ENCODE results near the gene AP5S1.

Gene AP5S1

DNA sequence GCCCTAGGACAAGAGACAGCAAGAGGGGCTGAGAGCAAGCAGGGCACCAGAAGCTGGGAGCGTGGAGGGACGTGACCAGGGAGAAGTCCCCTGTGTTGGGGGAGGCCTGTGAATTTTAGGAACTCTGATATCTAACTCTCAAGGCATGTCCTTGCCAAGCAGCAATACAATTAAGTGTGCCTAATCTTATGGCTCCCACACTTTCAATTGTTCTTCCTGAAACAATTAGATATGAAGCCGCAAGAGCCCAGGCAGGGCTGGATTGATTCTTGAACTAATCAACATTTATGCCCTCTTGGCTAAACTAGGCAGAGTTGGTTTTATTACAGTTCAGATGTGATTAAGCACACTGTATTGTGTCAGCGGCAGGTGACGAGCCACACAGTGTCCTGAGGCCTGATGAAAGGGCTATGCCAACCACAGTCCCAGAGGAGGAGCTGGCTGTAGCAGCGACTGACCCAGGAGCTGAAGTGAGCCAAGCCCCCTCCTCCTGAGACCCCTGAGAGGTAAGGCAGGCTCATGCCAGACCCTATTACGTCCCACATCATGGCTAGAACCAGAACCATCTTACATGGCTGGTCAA lies 22.1 kb downstream of the AP5S1 start:
- TF ChIP-seq SIN3A (IDR thresholded peaks at IDR 0.05; ENCODE audit: borderline replicate concordance, insufficient read depth, low read length) (no peak), FOXP2 (optimal IDR thresholded peaks at IDR 0.05; ENCODE audit: borderline replicate concordance, extremely low read depth, extremely low read length, insufficient read depth) (no peak), TAF1 (IDR thresholded peaks at IDR 0.05; ENCODE audit: borderline replicate concordance, insufficient read depth, low read length) (no peak), POLR2AphosphoS5 (IDR thresholded peaks at IDR 0.05; ENCODE audit: low read depth, low read length) (no peak)
- TF ChIP-seq, protein P1, sequence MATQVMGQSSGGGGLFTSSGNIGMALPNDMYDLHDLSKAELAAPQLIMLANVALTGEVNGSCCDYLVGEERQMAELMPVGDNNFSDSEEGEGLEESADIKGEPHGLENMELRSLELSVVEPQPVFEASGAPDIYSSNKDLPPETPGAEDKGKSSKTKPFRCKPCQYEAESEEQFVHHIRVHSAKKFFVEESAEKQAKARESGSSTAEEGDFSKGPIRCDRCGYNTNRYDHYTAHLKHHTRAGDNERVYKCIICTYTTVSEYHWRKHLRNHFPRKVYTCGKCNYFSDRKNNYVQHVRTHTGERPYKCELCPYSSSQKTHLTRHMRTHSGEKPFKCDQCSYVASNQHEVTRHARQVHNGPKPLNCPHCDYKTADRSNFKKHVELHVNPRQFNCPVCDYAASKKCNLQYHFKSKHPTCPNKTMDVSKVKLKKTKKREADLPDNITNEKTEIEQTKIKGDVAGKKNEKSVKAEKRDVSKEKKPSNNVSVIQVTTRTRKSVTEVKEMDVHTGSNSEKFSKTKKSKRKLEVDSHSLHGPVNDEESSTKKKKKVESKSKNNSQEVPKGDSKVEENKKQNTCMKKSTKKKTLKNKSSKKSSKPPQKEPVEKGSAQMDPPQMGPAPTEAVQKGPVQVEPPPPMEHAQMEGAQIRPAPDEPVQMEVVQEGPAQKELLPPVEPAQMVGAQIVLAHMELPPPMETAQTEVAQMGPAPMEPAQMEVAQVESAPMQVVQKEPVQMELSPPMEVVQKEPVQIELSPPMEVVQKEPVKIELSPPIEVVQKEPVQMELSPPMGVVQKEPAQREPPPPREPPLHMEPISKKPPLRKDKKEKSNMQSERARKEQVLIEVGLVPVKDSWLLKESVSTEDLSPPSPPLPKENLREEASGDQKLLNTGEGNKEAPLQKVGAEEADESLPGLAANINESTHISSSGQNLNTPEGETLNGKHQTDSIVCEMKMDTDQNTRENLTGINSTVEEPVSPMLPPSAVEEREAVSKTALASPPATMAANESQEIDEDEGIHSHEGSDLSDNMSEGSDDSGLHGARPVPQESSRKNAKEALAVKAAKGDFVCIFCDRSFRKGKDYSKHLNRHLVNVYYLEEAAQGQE (IDR thresholded peaks at IDR 0.05; ENCODE audit: insufficient read depth in 1 of 2, low read depth in 2 of 2, low read length in 2 of 2): no peak

DNA sequence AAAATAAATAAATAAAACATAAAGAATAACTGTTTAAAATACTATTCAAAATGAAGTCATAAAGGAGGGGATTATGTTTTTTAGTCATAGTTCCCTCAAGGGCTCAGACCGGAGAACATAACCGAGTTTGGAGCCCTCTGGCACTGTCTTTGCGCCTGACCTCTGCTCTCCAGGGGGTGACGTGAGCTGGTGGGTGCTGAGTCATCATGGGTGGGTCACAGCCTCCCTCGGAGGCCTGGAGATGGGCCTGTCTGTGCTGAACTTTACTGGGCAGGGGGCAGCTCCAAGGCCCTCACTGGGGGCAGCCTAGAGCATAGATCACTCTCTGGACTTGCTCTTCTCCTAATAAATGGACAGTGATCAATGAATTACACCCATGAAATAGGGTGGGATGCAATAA lies 23.1 kb downstream of the AP5S1 start:
- TF ChIP-seq SIN3A (IDR thresholded peaks at IDR 0.05; ENCODE audit: borderline replicate concordance, insufficient read depth, low read length) (no peak), TAF1 (IDR thresholded peaks at IDR 0.05; ENCODE audit: borderline replicate concordance, insufficient read depth, low read length) (no peak), FOXP2 (optimal IDR thresholded peaks at IDR 0.05; ENCODE audit: borderline replicate concordance, extremely low read depth, extremely low read length, insufficient read depth) (no peak), POLR2AphosphoS5 (IDR thresholded peaks at IDR 0.05; ENCODE audit: low read depth, low read length) (no peak)
- TF ChIP-seq, protein P1 (IDR thresholded peaks at IDR 0.05; ENCODE audit: insufficient read depth in 1 of 2, low read depth in 2 of 2, low read length in 2 of 2): no peak

DNA sequence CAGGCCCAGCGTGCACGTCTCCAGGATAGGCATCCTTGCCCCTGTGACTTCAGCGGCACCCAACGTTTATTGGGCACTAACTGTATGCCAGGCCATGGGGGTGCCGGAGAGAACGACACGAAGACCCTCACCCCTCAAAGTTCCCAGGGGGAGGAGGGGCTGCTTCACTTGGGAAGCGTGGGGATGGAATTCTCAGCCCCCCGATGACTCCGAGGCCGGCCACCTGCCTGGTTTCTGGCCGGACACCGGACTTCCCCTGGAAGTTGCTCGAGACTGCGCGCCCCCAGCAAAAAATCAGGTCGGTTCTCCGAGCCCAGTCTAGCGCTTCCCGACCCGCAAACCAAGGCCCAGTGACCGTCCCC lies 26.0 kb downstream of the AP5S1 start:
- TF ChIP-seq, protein P1 (IDR thresholded peaks at IDR 0.05; ENCODE audit: insufficient read depth in 1 of 2, low read depth in 2 of 2, low read length in 2 of 2): 0 out of 4 replicates have a peak, but pooled peaks of 1 of the 2 experiments have one; percentile 7
- no peak for TF ChIP-seq FOXP2 (optimal IDR thresholded peaks at IDR 0.05; ENCODE audit: borderline replicate concordance, extremely low read depth, extremely low read length, insufficient read depth)

DNA sequence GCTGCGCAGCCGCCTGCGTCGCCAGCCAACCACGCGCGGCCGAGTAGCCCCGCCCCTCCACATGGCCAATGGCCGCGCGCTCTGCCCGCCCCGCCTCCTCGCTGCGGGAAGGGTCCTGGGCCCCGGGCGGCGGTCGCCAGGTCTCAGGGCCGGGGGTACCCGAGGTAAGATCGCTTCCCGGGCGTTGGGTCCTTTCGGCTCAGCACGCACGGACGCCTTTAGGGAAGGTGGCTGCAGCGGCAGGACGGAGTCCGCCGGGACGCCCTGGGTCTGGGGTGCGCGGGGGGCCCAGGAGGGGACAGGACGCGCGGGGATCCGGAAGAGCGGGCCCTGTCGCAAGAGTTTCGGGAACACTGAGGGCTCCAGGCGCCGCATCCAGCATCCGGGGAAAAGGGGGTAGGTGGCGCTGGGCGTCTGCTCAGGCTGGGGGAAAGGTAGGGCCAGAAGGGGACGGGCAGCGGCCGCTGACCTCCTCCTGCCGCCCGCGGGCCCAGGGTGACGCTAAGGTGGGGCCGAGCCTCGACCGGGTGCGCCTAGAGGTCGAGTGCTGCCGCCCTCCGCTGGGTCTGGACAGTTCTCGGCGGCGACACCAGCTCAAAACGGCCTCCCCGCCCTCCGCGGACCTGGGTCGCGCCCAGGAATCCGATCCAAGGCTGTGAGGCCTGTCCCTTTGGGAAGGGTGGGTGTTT lies 26.5 kb downstream of the AP5S1 start, which contains the start of gene MAVS:
Gene MAVS, plus strand, starts transcription at position 95 of the 689 bp plus-strand sequence. CDS start 7,791 bp downstream, outside the sequence.
- peak; percentile 82; the same call in 1 of the 2 replicates for TF ChIP-seq POLR2AphosphoS5 (IDR thresholded peaks at IDR 0.05; ENCODE audit: low read depth, low read length)
- TF ChIP-seq, protein P1 (IDR thresholded peaks at IDR 0.05; ENCODE audit: insufficient read depth in 1 of 2, low read depth in 2 of 2, low read length in 2 of 2): peak; percentile 0 to 41; a peak in 1 of 4 replicates
- peak; percentile 93 for TF ChIP-seq TAF1 (IDR thresholded peaks at IDR 0.05; ENCODE audit: borderline replicate concordance, insufficient read depth, low read length)
- TF ChIP-seq SIN3A (IDR thresholded peaks at IDR 0.05; ENCODE audit: borderline replicate concordance, insufficient read depth, low read length): no peak; the same call in 1 of the 2 replicates
- peak; percentile 32 for TF ChIP-seq FOXP2 (optimal IDR thresholded peaks at IDR 0.05; ENCODE audit: borderline replicate concordance, extremely low read depth, extremely low read length, insufficient read depth)
